Fibroblast of lung (primary cell): ENCODE data around the gene DDAH1.

Source experiments
- CTCF ChIP-seq, 2 donors: IDR thresholded peaks in 1 of 2; conservative IDR thresholded peaks in 1 of 2; 1 replicate in 1 of 2; 2 replicates in 1 of 2; pipeline ENCODE4 v1.5.1; 2011 to 2012; ENCODE audit warnings: low read length in 2 of 2, control low read depth in 1 of 2, inconsistent platforms in 1 of 2, low read depth in 1 of 2, mild to moderate bottlenecking in 1 of 2
- EZH2 ChIP-seq: IDR thresholded peaks from 2 replicates; pipeline ENCODE4 v1.5.1; 2012; ENCODE audit warnings: low read length, control low read depth, mild to moderate bottlenecking; ENCODE audit errors: missing control alignments

GRCh38 chr1:85325920-85326319 is 139.0 kb downstream of the DDAH1 start:
- TF ChIP-seq CTCF (conservative IDR thresholded peaks at IDR 0.05 in 1 of 2, IDR thresholded peaks at IDR 0.05 in 1 of 2; ENCODE audit: low read depth in 1 of 2, low read length in 2 of 2) (no peak), EZH2 (no peak)
